GM18505 (cell line): ENCODE results near the gene DNER.
"Not testable (repeated sequence)": the region's sequence is repeated elsewhere in the genome, so short reads cannot be mapped to it uniquely, and the experiment has no call there.

ENCODE experiments used
- ATAC-seq: cut with Tn5 transposase; IDR thresholded peaks from one replicate; pipeline ENCODE4 v1.9.1; 2021; ENCODE audit not compliant: unreplicated experiment
- POLR2A ChIP-seq: IDR thresholded peaks from 4 replicates; pipeline ENCODE4 v1.6.1; 2011; ENCODE audit warnings: borderline replicate concordance; ENCODE audit not compliant: insufficient read depth, insufficient read length; ENCODE audit errors: extremely low read depth

Gene DNER

GRCh38 chr2:229526951-229527350 is 187.4 kb downstream of the DNER start:
- no peak for ATAC-seq
- no peak for TF ChIP-seq POLR2A

DNA sequence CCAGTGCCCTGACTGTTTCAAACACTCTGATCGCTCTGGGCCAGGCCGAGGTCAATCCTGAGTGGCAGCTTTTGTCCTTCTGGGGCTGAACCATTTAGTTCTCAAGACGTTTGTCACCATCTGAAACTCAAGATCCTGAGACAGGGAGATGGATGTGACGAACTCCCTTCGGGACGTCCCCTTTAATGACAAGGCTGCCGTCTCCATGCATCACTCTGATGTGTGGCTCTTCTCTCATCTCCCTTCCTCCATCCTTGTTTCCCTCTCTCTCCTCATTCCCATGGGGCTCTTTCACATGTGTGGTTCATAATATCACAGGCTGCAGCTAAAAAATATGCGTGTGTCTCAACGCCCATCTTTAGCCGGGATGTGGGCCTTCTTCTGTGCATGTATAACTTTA is 189.6 kb downstream of the DNER start:
- no peak for ATAC-seq
- no peak for TF ChIP-seq POLR2A

DNA sequence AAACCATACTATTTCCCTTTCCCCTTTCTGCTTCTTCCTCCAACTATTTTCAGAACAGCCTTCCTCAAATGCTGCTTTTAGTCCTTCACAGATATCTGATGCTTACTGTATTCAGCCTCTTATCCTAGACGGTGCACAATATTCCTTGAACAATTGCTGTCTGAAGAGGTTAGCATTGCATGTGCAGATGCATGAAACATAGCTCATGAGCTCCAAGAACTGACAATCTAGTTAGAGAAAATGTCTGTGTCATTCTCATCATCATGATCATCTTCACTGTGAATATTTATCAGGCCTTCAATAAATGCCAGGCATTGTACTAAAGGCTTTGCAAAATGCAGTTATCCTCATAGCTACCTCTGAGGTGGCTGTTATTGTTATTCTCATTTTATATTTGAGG is 190.7 kb downstream of the DNER start:
- no peak for ATAC-seq
- TF ChIP-seq POLR2A: no peak

DNA sequence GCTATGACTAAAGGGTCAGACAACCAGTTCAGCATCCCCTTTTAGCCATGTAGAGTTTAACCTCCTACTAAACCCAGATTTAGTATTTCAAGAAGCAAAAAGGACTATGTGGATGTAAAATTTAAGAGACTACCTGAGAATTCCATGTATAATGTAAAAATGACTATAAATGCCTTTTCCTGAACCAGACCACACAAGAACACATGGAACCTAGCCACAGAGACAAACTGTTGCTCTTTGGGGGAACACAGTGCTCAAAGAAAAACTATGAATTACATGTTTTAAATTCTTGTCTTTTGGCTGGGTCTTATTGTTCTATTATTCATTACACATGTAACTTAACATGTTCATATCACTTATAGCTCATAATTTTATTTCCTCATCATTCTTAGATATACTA is 192.8 kb downstream of the DNER start:
- no peak for ATAC-seq
- no peak for TF ChIP-seq POLR2A

- ATAC-seq: no peak
- no peak for TF ChIP-seq POLR2A
Measured at GRCh38 chr2:229520691-229521096, 193.7 kb downstream of the DNER start.

GRCh38 chr2:229519655-229520430 is 194.5 kb downstream of the DNER start:
- TF ChIP-seq POLR2A: no peak

DNA sequence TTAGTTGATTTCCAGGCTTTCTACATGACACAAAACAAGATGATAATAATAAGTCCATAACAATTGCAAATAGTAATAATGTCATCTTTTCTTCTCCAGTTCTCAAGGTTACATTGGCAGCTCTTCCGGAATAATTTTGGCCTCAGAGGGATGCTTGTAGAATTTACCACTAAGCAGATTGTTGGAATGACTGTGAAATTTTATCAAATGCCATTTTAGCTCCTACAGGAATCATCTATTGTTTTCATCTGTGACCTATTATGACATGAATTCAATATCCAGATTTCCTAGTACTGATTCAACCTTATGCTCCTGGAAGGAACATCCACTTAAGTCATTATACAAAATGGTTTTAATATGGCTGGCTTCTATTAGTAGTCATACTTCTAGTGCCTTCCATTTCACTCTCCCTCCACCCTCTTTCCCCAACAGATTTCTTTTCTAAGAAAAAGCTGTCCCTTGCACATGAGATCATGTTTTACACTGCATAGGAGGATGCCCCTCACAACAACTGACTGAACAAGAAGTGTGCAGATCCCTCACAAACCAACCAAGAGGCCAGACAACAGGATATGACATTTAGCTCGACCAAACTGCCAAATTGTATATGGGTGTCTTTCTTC is 200.0 kb downstream of the DNER start:
- no peak for TF ChIP-seq POLR2A
- no peak for ATAC-seq

More at GRCh38 chr2:229519655-229520430, 194.5 kb downstream of the DNER start:
- ATAC-seq: peak; percentile 78

DNA sequence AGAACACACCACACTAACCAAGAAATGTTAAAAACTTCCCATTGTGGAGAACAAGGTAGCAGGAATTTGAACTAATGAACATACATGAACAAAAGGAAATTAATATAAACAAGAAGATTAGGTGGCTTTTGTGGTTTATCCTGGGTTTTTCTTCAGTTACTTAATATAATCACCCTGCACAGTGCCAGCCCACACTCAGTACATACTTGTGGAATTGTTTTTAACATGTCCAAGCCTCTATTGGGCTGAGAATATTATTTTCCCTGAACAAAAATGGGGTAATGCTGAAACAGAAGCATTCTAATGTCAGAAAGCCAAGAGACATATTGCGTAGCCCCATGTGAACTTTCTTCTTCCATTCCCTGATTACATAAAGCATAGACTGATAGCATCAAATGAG is 202.8 kb downstream of the DNER start:
- no peak for TF ChIP-seq POLR2A
- no peak for ATAC-seq

DNA sequence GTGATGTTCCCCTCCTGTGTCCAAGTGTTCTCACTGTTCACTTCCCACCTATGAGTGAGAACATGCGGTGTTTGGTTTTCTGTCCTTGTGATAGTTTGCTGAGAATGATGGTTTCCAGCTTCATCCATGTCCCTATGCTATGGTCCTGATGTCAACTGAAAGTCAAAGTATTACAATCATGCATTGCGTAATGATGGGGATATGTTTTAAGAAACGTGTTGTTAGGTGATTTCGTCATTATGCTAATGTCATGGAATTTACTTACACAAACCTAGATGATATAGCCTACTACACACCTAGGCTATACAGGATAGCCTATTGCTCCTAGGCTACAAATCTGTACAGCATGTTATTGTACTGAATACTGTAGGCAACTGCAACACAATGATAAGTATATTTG is 207.7 kb downstream of the DNER start:
- ATAC-seq: not testable (repeated sequence)

- no peak for ATAC-seq
- no peak for TF ChIP-seq POLR2A
Measured at GRCh38 chr2:229501051-229501794, 213.1 kb downstream of the DNER start.

- ATAC-seq: no peak
- no peak for TF ChIP-seq POLR2A
Measured at GRCh38 chr2:229492034-229492433, 222.3 kb downstream of the DNER start.

- no peak for ATAC-seq
- TF ChIP-seq POLR2A: no peak
Measured at GRCh38 chr2:229490167-229490566, 224.2 kb downstream of the DNER start.

GRCh38 chr2:229489016-229489415 is 225.3 kb downstream of the DNER start:
- no peak for TF ChIP-seq POLR2A

GRCh38 chr2:229488232-229488631 is 226.1 kb downstream of the DNER start:
- ATAC-seq: no peak
- no peak for TF ChIP-seq POLR2A

More at GRCh38 chr2:229489016-229489415, 225.3 kb downstream of the DNER start:
- ATAC-seq: no peak
